ENCODE data around the gene CECR2.
A peak's percentile ranks its signal among the peaks of the same experiment; 100 is the strongest.

The CECR2 gene

DNA sequence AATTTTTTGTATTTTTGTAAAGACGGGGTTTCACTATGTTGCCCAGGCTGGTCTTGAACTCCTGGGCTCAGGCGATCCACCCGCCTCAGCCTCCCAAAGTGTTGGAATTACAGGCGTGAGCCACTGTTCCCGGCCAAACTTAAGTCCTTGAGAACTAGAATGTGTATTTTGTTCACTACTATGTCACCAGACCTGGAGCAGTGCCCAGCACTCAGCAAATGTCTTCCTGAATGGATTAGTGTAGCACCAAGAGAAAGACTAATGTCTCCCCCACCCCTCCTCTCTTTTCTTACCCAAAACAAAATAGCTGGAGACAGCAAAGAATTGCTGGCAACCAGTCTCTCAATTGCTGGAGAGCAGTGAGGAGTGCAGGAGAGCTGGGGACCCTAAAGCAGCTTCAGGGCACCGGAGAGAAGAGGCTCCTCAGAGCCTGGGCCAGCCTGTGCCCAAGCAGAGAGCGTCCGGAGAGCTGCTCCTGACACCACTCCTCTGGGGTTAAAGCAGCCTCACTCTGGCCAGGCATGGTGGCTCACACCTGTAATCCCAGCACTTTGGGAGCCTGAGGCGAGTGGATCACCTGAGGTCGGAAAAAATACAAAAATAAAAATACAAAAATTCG lies 209.0 kb downstream of the CECR2 start:
- DNase-seq, result no peak

GRCh38 chr22:17579535-17579981 lies 210.3 kb downstream of the CECR2 start:
- no peak for DNase-seq

DNA sequence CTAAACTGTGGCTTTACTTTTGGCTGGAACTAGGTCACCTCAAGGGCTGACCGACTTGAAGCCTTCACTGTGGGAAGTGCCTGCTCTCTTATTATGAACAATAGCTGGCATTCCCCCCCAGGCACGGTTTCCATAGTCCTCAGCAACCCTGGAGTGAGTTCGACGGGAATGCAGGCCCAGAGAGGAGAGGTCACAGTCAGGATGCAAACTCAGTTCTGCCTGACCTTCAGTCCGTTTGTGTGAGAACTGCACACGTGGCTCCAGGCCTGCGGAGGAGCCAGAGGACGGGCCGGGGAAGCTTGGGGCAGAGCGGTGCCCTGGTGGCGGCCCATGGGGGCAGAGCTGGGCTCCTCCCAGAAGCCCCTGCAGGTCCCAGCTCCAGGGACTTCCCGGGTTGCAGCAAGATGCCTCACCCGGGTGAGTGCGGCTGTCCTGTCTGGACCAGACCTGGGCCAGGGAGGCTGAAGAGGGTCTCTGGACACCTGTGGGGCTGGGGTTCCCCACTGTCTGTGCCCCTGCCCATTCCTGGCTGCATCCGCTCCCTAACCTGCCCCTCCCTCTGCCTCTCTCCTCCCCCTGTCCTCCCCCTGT lies 211.3 kb downstream of the CECR2 start:
- no peak for DNase-seq

- no peak for DNase-seq
Measured at GRCh38 chr22:17581056-17581455, 211.8 kb downstream of the CECR2 start.

DNA sequence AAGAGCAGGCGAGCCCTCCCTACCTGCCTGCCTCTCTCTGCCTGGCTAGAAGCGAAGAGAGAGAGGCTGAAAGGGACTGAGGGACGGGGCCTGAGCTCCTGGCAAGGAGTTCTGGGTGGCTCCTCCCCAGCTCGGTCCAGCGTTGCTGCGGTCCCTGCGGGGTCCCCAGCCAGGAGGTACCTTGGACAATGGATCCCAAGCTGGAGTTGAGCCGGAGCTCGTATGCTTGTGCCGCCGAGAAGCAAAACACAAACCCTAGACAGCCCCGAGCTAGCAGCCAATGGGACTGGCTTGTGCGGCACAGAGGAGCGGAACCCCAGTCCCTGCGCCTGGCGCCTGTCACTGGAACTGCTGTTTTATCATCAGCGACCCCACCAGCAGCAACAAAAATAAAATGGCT lies 212.4 kb downstream of the CECR2 start:
- DNase-seq, result no peak

DNA sequence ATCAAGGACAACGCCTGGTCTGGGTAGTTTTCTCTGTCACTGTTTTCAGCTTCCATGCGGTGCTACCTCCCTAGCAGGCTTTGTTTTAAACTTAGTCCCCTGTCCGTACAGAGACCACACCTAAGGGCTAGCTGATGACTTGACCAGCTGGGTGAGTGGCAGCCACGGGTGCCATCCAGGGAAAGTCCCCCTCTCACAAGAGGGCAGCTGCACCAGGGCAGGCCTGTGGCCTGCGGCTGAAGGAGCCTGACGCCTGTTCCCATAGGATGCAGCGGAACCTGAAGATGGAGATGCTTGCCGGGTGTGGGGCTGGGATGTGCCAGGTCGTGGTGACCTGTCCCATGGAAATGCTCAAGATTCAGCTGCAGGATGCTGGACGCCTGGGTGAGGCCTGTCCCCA lies 213.9 kb downstream of the CECR2 start:
- no peak for DNase-seq

- no peak for DNase-seq
Measured at GRCh38 chr22:17586831-17587440, 217.7 kb downstream of the CECR2 start.

DNA sequence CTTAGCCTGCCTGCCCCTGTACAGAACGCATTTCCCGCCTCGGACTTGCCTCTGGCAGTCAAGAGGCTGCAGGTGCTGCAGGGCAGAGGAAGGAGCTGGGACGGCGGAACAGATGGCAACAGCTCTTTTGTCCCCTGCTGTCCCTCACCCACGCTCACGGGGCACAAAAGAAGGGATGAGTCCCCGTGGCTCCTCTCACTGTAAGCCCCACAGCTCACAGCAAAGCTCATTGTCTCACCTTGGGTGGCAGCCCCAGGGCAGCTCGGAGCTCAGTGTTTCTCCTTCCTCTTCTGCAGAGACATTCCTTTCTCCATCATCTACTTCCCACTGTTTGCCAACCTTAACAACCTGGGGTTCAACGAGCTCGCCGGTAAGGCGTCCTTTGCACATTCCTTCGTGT lies 218.4 kb downstream of the CECR2 start:
- DNase-seq, result peak; percentile 50

GRCh38 chr22:17588606-17589005 lies 219.3 kb downstream of the CECR2 start:
- DNase-seq, result no peak

DNA sequence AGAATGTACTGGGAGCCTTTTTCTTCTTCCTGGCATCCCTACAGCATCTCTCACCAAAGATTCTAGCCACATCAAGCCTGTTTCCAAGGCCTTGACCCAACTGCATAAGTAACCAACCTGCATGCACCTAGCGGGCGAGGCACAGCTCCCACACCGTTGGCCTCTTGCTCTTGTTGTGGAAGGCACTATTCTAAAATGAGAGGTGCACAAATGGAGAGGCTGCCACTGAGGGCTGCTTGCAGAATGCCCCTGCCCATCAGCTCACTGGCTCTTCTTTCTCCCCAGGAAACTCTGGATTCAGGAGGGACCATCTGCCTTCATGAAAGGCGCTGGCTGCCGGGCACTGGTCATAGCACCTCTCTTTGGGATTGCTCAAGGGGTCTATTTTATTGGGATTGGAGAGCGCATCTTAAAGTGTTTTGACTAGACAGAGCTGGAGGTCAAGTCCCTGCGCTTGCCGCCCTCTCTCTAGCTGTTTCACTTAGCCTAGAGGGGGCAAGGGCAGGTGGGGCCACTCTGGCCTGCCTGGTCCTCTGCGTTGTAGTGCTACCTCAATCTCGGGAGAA lies 220.6 kb downstream of the CECR2 start:
- DNase-seq, result no peak

DNA sequence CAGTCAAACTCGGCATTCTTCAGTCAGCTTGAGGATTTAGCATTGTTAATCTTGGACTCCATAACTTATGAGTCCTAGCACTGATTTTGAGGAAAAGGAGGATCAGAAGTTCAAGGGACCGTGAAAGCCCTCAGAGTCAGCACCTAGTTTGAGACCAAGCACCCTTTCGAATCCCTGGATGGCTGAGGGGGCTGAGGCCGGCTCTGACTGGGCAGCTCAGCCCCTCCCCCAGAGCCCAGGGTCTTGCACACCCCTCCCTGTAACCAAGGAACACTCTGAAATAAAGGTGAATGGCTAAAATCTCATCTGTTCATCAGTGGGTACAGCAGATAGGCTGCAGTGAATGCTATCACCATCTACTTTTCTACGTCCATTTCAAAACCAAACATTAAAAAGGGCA lies 221.3 kb downstream of the CECR2 start:
- DNase-seq, result no peak

GRCh38 chr22:17592201-17592600 lies 222.9 kb downstream of the CECR2 start:
- DNase-seq, result no peak

GRCh38 chr22:17596226-17596625 lies 227.0 kb downstream of the CECR2 start:
- no peak for DNase-seq

DNA sequence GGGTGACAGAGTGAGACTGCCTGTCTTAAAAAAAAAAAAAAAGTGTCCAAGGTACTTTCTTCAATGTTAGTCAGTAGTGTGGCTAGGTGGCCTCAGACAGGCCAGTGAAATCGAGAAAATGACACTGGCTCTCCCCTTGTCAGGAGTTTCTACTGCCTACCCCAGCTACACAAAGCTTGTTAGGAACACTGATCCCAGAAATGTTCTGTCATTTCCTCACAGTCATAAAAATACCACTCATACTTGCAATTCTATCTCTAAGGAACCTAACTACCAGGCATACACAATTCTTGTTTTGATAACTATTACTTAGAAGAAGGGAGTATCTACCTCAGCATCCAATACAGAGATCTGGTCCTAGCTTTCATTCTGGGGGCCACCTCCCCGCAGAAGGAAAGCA lies 228.0 kb downstream of the CECR2 start:
- no peak for DNase-seq

DNA sequence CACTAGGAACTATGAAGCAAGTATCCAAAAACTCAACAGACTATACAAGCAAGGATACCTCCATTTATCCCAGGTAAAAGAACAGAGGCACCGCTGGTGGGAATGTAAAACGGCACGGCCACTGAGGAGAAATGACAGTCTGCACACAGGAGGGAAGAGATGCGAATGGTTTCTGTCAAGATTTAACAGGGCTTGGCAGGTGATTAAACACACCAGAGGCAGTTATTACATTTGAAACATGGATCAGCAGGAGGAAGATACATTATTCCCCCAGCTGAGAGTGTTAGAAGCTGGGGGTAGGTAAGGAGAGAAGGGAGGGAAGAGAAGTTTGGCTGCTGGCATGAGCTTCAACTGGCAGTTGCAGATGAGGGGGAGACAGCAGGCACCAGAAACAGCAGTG lies 229.1 kb downstream of the CECR2 start:
- no peak for DNase-seq

DNA sequence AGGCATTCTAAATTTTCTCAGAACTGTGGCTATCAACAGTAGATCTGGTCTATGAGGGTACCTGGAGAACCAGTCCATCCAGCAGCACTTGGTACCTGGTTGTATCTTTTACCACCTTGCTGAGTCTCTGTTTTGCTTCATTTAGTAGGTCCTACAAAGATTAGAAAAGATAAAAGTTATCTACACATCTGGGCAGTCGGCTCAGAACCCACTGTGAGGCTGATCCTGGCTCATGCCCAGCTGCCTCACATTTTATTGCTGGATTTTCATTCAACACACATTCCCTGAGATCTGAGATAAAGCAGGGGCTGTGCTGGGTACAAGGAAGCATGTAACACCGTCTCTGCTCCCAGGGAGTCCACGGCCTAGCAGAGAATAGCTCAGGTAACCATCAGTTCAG lies 231.8 kb downstream of the CECR2 start:
- DNase-seq, result peak; percentile 1

GRCh38 chr22:17603668-17604067 lies 234.4 kb downstream of the CECR2 start:
- no peak for DNase-seq

DNA sequence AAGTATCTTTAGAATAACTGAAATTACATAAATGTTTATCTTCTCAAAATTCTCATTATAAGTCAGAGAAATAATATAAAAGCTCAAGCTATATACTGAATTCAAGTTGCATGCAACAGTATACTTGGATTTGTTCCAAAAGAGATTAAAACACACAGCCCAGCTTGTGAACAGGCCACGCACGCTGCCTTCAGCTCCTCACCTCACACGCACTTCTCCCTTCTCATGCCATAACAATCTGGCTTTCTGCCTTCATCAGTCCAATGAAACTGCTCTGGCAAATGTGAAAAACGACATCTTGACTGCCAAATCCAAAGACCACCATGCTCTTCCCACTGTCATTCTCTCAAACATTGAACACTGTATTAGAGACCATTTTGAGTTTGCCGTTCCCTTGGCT lies 237.2 kb downstream of the CECR2 start:
- peak; percentile 45 for DNase-seq
